HCT116 (cell line): ENCODE measurements around the gene RLN3.
"Not testable (repeated sequence)": the region's sequence is repeated elsewhere in the genome, so short reads cannot be mapped to it uniquely, and the experiment has no call there.

Experiments
- FOSL1 ChIP-seq: IDR thresholded peaks from 2 replicates; pipeline ENCODE4 v1.6.1; 2012; ENCODE audit warnings: low read depth
- POLR2A ChIP-seq: IDR thresholded peaks from 2 replicates; pipeline ENCODE4 v1.7.0; 2011; ENCODE audit warnings: borderline replicate concordance; ENCODE audit not compliant: insufficient read depth, insufficient read length; ENCODE audit errors: extremely low read depth
- RAD21 ChIP-seq: IDR thresholded peaks from 2 replicates; pipeline ENCODE4 v1.6.1; 2012; ENCODE audit warnings: low read depth, mild to moderate bottlenecking
- ZFX ChIP-seq: fragments of 450-650 bp; IDR thresholded peaks from 2 replicates; pipeline ENCODE4 v1.6.1; 2017
- TF ChIP-seq, protein P1 (sequence below), 3 experiments: fragments of 200-600 bp in 1 of 3; sonication (generic) in 1 of 3; IDR thresholded peaks in 2 of 3; conservative IDR thresholded peaks in 1 of 3; 2 replicates each; pipeline ENCODE4 v1.5.1; 2012 to 2017; ENCODE audit warnings: low read depth in 2 of 3, low read length in 2 of 3, antibody characterized with exemption in 1 of 3, borderline replicate concordance in 1 of 3, control low read depth in 1 of 3, mild to moderate bottlenecking in 1 of 3, mixed read lengths in 1 of 3, mixed run types in 1 of 3, moderate library complexity in 1 of 3; ENCODE audit not compliant: insufficient read depth in 1 of 3

DNA sequence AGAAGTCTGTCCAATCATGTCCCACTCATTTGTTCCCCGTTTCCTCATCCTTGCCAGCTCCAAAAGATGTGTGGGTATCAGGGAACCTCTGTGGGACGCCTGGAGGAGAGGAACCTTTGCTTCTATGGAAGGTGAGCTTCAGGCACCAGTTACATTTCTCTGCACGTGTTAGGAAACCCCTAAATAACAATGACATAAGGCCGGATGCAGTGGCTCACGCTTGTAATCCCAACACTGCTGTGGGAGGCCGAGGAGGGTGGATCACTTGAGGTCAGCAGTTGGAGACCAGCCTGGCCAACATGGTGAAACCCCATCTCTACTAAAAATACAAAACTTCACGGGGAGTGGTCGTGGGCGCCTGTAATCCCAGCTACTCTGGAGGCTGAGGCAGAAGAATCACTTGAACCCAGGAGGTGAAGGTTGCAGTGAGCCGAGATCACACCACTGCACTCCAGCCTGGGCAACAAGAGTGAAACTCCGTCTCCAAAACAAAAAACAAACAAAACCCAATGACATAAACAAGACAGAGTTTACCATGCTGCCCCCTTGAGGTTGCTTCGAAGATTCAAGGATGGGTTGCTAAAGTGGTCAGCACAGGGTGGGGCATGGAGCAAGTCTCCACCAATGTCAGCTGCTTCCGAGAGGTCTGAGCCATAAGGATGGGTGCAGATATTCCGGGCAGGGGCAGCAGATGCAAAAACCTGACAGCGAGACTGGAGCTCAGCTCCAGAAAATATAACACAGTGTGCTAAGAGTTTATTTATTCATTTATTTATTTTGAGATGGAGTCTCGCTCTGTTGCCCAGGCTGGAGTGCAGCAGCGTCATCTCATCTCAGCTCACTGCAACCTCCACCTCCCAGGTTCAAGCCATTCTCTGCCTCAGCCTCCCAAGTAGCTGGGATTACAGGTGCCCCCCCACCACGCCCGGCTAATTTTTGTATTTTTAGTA lies 15.0 kb downstream of the RLN3 start:
- TF ChIP-seq, protein P1, sequence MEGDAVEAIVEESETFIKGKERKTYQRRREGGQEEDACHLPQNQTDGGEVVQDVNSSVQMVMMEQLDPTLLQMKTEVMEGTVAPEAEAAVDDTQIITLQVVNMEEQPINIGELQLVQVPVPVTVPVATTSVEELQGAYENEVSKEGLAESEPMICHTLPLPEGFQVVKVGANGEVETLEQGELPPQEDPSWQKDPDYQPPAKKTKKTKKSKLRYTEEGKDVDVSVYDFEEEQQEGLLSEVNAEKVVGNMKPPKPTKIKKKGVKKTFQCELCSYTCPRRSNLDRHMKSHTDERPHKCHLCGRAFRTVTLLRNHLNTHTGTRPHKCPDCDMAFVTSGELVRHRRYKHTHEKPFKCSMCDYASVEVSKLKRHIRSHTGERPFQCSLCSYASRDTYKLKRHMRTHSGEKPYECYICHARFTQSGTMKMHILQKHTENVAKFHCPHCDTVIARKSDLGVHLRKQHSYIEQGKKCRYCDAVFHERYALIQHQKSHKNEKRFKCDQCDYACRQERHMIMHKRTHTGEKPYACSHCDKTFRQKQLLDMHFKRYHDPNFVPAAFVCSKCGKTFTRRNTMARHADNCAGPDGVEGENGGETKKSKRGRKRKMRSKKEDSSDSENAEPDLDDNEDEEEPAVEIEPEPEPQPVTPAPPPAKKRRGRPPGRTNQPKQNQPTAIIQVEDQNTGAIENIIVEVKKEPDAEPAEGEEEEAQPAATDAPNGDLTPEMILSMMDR (IDR thresholded peaks at IDR 0.05 in 2 of 3, conservative IDR thresholded peaks at IDR 0.05 in 1 of 3; ENCODE audit: borderline replicate concordance in 1 of 3, insufficient read depth in 1 of 3, low read depth in 2 of 3, low read length in 2 of 3), result peak; percentile 59 to 70 (median 62); a peak in 5 of 6 replicates
- peak; percentile 50; the same call in 1 of the 2 replicates for TF ChIP-seq RAD21
- TF ChIP-seq POLR2A, FOSL1, ZFX: not testable (repeated sequence)
